Naive thymus-derived CD4-positive, alpha-beta T cell (primary cell): ENCODE measurements around the gene PIH1D2. TPM values are rescaled to one million over a fixed set of nuclear protein-coding genes. Genes with fewer than 3 reads are reported as not detected.

ENCODE experiments used
- ATAC-seq: fragments of 150-1000 bp; cut with Tn5 transposase; 2 replicates; pipeline ENCODE4 v1.10.0; 2021; ENCODE audit warnings: mild to moderate bottlenecking, moderate library complexity
- CTCF ChIA-PET: fragments of 350-600 bp; sonication (Branson Sonifier 250); formaldehyde crosslinking; loops from one replicate; lab custom pipeline; 2021; ENCODE audit warnings: antibody characterized with exemption; lab: Charles Lee
- POLR2A ChIA-PET: fragments of 350-600 bp; sonication (Branson Sonifier 250); formaldehyde crosslinking; loops from one replicate; lab custom pipeline; 2021; ENCODE audit warnings: antibody characterized with exemption, inconsistent platforms; lab: Charles Lee
- DNase-seq, 9 donors: peaks; one replicate each; pipeline versions ENCODE4 v3.0.0 to v3.0.0-alpha.2; 2020 to 2022; ENCODE audit warnings: mixed read lengths in 1 of 9
- H3K27ac ChIP-seq: one replicate; pipeline ENCODE4 v1.7.0; 2013; ENCODE audit warnings: mild to moderate bottlenecking, low read depth, low read length, moderate library complexity
- H3K27me3 ChIP-seq, 2 donors: one replicate each; pipeline ENCODE4 v1.7.0; 2013; ENCODE audit warnings: low read length in 2 of 2, mild to moderate bottlenecking in 2 of 2, moderate library complexity in 2 of 2; ENCODE audit not compliant: control insufficient read depth in 2 of 2, insufficient read depth in 2 of 2
- H3K36me3 ChIP-seq, 3 experiments: 1 replicate in 2 of 3; 2 replicates in 1 of 3; pipeline ENCODE4 v1.7.0; 2013; ENCODE audit warnings: low read length in 3 of 3, mild to moderate bottlenecking in 3 of 3, moderate library complexity in 1 of 3; ENCODE audit not compliant: insufficient read depth in 3 of 3, control insufficient read depth in 2 of 3
- H3K4me1 ChIP-seq, 2 donors: one replicate each; pipeline ENCODE4 v1.7.0; 2013; ENCODE audit warnings: low read length in 2 of 2, mild to moderate bottlenecking in 2 of 2, moderate library complexity in 1 of 2; ENCODE audit not compliant: control insufficient read depth in 2 of 2, insufficient read depth in 2 of 2
- H3K4me3 ChIP-seq: 2 replicates; pipeline ENCODE4 v1.7.0; 2013; ENCODE audit warnings: mild to moderate bottlenecking, low read length
- H3K9me3 ChIP-seq, 3 experiments: 1 replicate in 2 of 3; 2 replicates in 1 of 3; pipeline ENCODE4 v1.7.0; 2013; ENCODE audit warnings: low read length in 3 of 3; ENCODE audit not compliant: control insufficient read depth in 2 of 3
- H3K27ac Mint-ChIP-seq, 9 donors: one replicate each; pipeline ENCODE4 v1.8.0; 2020 to 2022; ENCODE audit warnings: mixed read lengths in 9 of 9, mild to moderate bottlenecking in 8 of 9, moderate library complexity in 5 of 9, inconsistent platforms in 2 of 9
- H3K27me3 Mint-ChIP-seq, 5 donors: one replicate each; pipeline ENCODE4 v1.8.0; 2021 to 2022; ENCODE audit warnings: mixed read lengths in 5 of 5, mild to moderate bottlenecking in 1 of 5
- H3K36me3 Mint-ChIP-seq, 5 donors: one replicate each; pipeline ENCODE4 v1.8.0; 2020 to 2022; ENCODE audit warnings: mixed read lengths in 5 of 5, mild to moderate bottlenecking in 3 of 5, inconsistent platforms in 1 of 5
- H3K4me1 Mint-ChIP-seq, 7 donors: one replicate each; pipeline ENCODE4 v1.8.0; 2020 to 2022; ENCODE audit warnings: mixed read lengths in 7 of 7, mild to moderate bottlenecking in 3 of 7, inconsistent platforms in 1 of 7
- H3K4me3 Mint-ChIP-seq, 10 donors: one replicate each; pipeline ENCODE4 v1.8.0; 2020 to 2022; ENCODE audit warnings: mild to moderate bottlenecking in 10 of 10, mixed read lengths in 10 of 10, moderate library complexity in 6 of 10, inconsistent platforms in 2 of 10
- H3K9me3 Mint-ChIP-seq, 11 donors: one replicate each; pipeline ENCODE4 v1.8.0; 2020 to 2022; ENCODE audit warnings: mixed read lengths in 11 of 11, mild to moderate bottlenecking in 4 of 11, inconsistent platforms in 1 of 11, moderate library complexity in 1 of 11
- intact Hi-C, 2 donors: fragments of 100-400 bp; cut with micrococcal nuclease; formaldehyde crosslinking; loops; one replicate each; pipeline ENCODE4 v1.15.1; 2023
- polyA plus RNA-seq, 2 donors: library from polyadenylated mRNA; unstranded; fragments of 300-500 nt; fragmentation: Illumina TruSeq; gene quantifications; one replicate each; pipeline ENCODE4 v1.2.3, GENCODE V29; 2021
- total RNA-seq, 6 experiments: library from RNA in 5 of 6; stranded (reverse) in 5 of 6; gene quantifications; 1 replicate in 5 of 6; 2 replicates in 1 of 6; pipeline ENCODE4 v1.2.3 and lab custom pipeline; 2021 to 2026

PIH1D2 gene
- total and polyA plus RNA-seq, 7 experiments from 2014 or later, result 0.32 to 0.57 (median 0.44) TPM; not detected in 3

DNA sequence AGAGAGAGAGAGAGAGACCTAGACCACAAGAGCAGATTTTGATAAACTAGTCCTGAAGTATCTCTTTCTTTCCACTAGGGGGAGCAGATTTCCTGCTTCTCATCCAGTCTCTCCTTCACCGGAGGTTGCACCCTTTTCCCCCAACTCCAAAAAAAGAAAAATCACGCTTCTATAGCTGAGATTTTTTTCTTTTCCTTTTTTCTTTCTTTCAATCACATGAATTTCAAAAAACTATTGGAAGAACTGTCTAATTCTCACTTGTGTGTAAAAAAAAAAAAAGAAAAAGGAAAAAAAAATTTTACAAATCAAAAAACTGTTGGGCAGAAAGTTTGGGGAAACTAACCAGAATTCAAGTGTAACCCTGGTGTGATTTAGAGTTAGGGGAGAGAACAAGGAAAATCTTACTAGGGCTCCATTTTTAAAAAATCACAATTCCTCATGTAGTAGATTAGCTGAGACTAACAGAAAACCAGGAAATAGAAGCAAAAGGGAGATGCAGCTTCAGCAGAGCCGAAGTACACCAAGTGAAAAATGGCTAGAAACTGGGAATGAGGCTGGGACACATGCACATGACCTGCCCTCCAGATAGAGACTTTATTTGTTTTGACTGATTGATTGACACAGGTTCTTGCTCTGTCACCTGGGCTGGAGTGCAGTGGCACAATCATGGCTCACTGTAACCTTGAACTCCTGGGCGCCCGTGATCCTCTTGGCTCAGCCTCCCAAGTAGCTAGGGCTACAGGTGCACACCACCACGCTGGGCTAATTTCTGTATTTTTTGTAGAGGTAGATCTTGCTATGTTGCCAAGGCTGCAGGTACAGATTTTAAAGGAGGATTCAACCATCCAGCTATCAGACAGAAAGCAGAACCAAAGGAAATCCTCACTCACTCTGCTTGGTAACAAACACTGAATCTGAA lies 40.0 kb upstream of the PIH1D2 start:
- Mint-ChIP-seq H3K4me3 (peak overlapping the region in 1 of 10 donors; percentile 4), H3K27me3 (no peaks in the 10 kb centered on the region), H3K4me1 (peaks cover 0 to 21% (median 8%) of the 10 kb centered on the region in 7 donors), H3K27ac (no peak overlapping the region), H3K9me3 (peaks cover 0 to 1% (median 0%) of the 10 kb centered on the region in 11 donors), H3K36me3 (peaks cover 0 to 9% (median 0%) of the 10 kb centered on the region in 5 donors)
- CTCF ChIA-PET, result interaction anchor here (0.7 to 1.3 kb wide), 6 partner anchors 8 to 1766 kb away, joined by 3 to 6 read pairs (median 4); no protein-coding TSS in a partner anchor
- POLR2A ChIA-PET, result interaction anchor here (0.7 kb wide), 1 partner anchor 138 kb away, joined by 4 read pairs; no protein-coding TSS in a partner anchor
- Histone ChIP-seq H3K4me3 (no peak overlapping the region), H3K27me3 (no peaks in the 10 kb centered on the region), H3K4me1 (no peaks in the 10 kb centered on the region), H3K9me3 (no peaks in the 10 kb centered on the region), H3K36me3 (no peaks in the 10 kb centered on the region), H3K27ac (no peak overlapping the region)
- intact Hi-C loops, result loop anchor here (1.0 to 2.0 kb wide), 5 partner anchors 61 to 1175 kb away; partner anchors contain the start of gene BCO2 (in 1 of the 2)
- DNase-seq, result peak in 6 of 9 donors; percentile 17 to 46 (median 30)
- peak; percentile 76 for ATAC-seq

- H3K9me3 Mint-ChIP-seq, result peaks cover 0 to 1% (median 0%) of the 10 kb centered on the region in 11 donors
- no peak overlapping the region for H3K27ac Mint-ChIP-seq
- ChIA-PET CTCF (no interaction called here), POLR2A (no interaction called here)
- Histone ChIP-seq H3K9me3 (no peaks in the 10 kb centered on the region), H3K4me1 (no peaks in the 10 kb centered on the region), H3K27me3 (no peaks in the 10 kb centered on the region), H3K36me3 (no peaks in the 10 kb centered on the region), H3K27ac (no peak overlapping the region), H3K4me3 (no peak overlapping the region)
- H3K36me3 Mint-ChIP-seq, result peaks cover 0 to 10% (median 0%) of the 10 kb centered on the region in 5 donors
- no peaks in the 10 kb centered on the region for H3K27me3 Mint-ChIP-seq
- no peak overlapping the region for H3K4me3 Mint-ChIP-seq
- intact Hi-C loops, result no loop called here
- H3K4me1 Mint-ChIP-seq, result no peaks in the 10 kb centered on the region
- DNase-seq, result no peak
- no peak for ATAC-seq
Observed at GRCh38 chr11:112106070-112106469, 32.3 kb upstream of the PIH1D2 start.

DNA sequence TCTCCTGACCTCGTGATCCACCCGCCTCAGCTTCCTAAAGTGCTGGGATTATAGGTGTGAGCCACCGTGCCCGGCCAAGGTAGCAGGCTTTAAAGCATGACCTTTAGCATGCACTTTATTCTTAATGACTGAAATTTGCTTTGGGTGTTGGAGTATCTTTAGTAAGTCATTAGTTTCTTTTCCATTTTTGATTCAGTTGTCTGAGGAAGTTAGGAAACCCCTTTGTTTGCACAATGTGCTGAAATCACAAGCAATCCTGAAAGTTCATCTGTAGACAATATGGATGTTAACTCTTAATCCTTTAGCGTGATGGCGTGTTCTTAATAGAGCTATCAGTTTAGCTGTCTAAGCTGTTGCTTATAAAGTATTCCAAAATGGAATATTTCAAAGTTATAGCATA lies 29.6 kb upstream of the PIH1D2 start:
- Mint-ChIP-seq H3K27me3 (no peaks in the 10 kb centered on the region), H3K9me3 (no peaks in the 10 kb centered on the region), H3K4me1 (peaks cover 0 to 3% (median 0%) of the 10 kb centered on the region in 7 donors), H3K36me3 (peaks cover 0 to 21% (median 0%) of the 10 kb centered on the region in 5 donors), H3K4me3 (no peak overlapping the region), H3K27ac (peak overlapping the region in 1 of 9 donors; percentile 10)
- Histone ChIP-seq H3K36me3 (no peaks in the 10 kb centered on the region), H3K4me1 (no peaks in the 10 kb centered on the region), H3K27me3 (no peaks in the 10 kb centered on the region), H3K9me3 (no peaks in the 10 kb centered on the region), H3K27ac (no peak overlapping the region), H3K4me3 (no peak overlapping the region)
- intact Hi-C loops, result no loop called here
- CTCF ChIA-PET, result interaction anchor here (0.6 to 0.8 kb wide), 2 partner anchors 9 to 270 kb away, joined by 3 read pairs; no protein-coding TSS in a partner anchor
- DNase-seq, result no peak
- ATAC-seq, result no peak
- POLR2A ChIA-PET, result interaction anchor here (0.6 kb wide), 1 partner anchor 9 kb away, joined by 3 read pairs; no protein-coding TSS in a partner anchor

GRCh38 chr11:112100462-112100861 lies 26.6 kb upstream of the PIH1D2 start:
- ChIA-PET CTCF (no interaction called here), POLR2A (no interaction called here)
- H3K36me3 Mint-ChIP-seq, result peaks cover 1 to 29% (median 10%) of the 10 kb centered on the region in 5 donors
- no peak overlapping the region for H3K27ac Mint-ChIP-seq
- H3K4me1 ChIP-seq, result no peaks in the 10 kb centered on the region
- H3K27ac ChIP-seq, result no peak overlapping the region
- H3K27me3 ChIP-seq, result no peaks in the 10 kb centered on the region
- no peaks in the 10 kb centered on the region for H3K9me3 Mint-ChIP-seq
- DNase-seq (no peak), ATAC-seq (no peak)
- peaks cover 0 to 21% (median 0%) of the 10 kb centered on the region in 3 experiments for H3K36me3 ChIP-seq
- no peak overlapping the region for H3K4me3 Mint-ChIP-seq
- no peaks in the 10 kb centered on the region for H3K27me3 Mint-ChIP-seq
- H3K9me3 ChIP-seq, result no peaks in the 10 kb centered on the region
- H3K4me3 ChIP-seq, result no peak overlapping the region
- peaks cover 0 to 4% (median 0%) of the 10 kb centered on the region in 7 donors for H3K4me1 Mint-ChIP-seq
- intact Hi-C loops, result no loop called here

GRCh38 chr11:112097734-112098528 lies 24.1 kb upstream of the PIH1D2 start:
- H3K27me3 Mint-ChIP-seq, result no peaks in the 10 kb centered on the region
- no peaks in the 10 kb centered on the region for H3K9me3 Mint-ChIP-seq
- Histone ChIP-seq H3K36me3 (peaks cover 0 to 36% (median 0%) of the 10 kb centered on the region in 3 experiments), H3K27me3 (no peaks in the 10 kb centered on the region), H3K4me1 (no peaks in the 10 kb centered on the region), H3K27ac (no peak overlapping the region), H3K9me3 (no peaks in the 10 kb centered on the region), H3K4me3 (no peak overlapping the region)
- H3K4me1 Mint-ChIP-seq, result peaks cover 0 to 4% (median 0%) of the 10 kb centered on the region in 7 donors
- CTCF ChIA-PET, result no interaction called here
- intact Hi-C loops, result no loop called here
- H3K27ac Mint-ChIP-seq, result no peak overlapping the region
- H3K36me3 Mint-ChIP-seq, result peaks cover 5 to 33% (median 14%) of the 10 kb centered on the region in 5 donors
- no peak for ATAC-seq
- no peak for DNase-seq
- H3K4me3 Mint-ChIP-seq, result no peak overlapping the region
- POLR2A ChIA-PET, result interaction anchor here (0.6 to 0.7 kb wide), 2 partner anchors 165 to 448 kb away, joined by 3 to 4 read pairs; no protein-coding TSS in a partner anchor

GRCh38 chr11:112096194-112096593 lies 22.4 kb upstream of the PIH1D2 start:
- H3K4me1 Mint-ChIP-seq, result peaks cover 0 to 12% (median 8%) of the 10 kb centered on the region in 7 donors
- Histone ChIP-seq H3K27me3 (no peaks in the 10 kb centered on the region), H3K9me3 (no peaks in the 10 kb centered on the region), H3K27ac (no peak overlapping the region), H3K36me3 (peaks cover 4 to 53% (median 6%) of the 10 kb centered on the region in 3 experiments), H3K4me1 (no peaks in the 10 kb centered on the region), H3K4me3 (no peak overlapping the region)
- ChIA-PET CTCF (no interaction called here), POLR2A (interaction anchor here (0.7 kb wide), 1 partner anchor 498 kb away, joined by 4 read pairs; no protein-coding TSS in a partner anchor)
- no peaks in the 10 kb centered on the region for H3K27me3 Mint-ChIP-seq
- no peak overlapping the region for H3K4me3 Mint-ChIP-seq
- no peaks in the 10 kb centered on the region for H3K9me3 Mint-ChIP-seq
- peaks cover 11 to 46% (median 29%) of the 10 kb centered on the region in 5 donors for H3K36me3 Mint-ChIP-seq
- intact Hi-C loops, result no loop called here
- no peak overlapping the region for H3K27ac Mint-ChIP-seq
- DNase-seq (no peak), ATAC-seq (no peak)
